Activated CD8-positive, alpha-beta memory T cell treated with anti-CD3 and anti-CD28 coated beads, Interleukin-2, amount 10 ng/mL, durations not matched to agents 7 days and 5 days (primary cell): ENCODE measurements around the gene CUBN. TPM values are rescaled to one million over a fixed set of nuclear protein-coding genes. Genes with fewer than 3 reads are reported as not detected.

Source experiments
- ATAC-seq: fragments of 150-1000 bp; cut with Tn5 transposase; one replicate; pipeline ENCODE4 v1.10.0; 2021; ENCODE audit warnings: moderate library complexity
- CTCF ChIA-PET: fragments of 350-600 bp; sonication (Branson Sonifier 250); formaldehyde crosslinking; loops from one replicate; lab custom pipeline; 2021; ENCODE audit warnings: antibody characterized with exemption; lab: Charles Lee
- DNase-seq: peaks from one replicate; pipeline ENCODE4 v3.0.0-alpha.2; 2020
- H3K27ac Mint-ChIP-seq: one replicate; pipeline ENCODE4 v1.8.0; 2021; ENCODE audit warnings: mild to moderate bottlenecking, mixed read lengths
- H3K27me3 Mint-ChIP-seq: one replicate; pipeline ENCODE4 v1.8.0; 2021; ENCODE audit warnings: mixed read lengths
- H3K36me3 Mint-ChIP-seq: one replicate; pipeline ENCODE4 v1.8.0; 2021; ENCODE audit warnings: mild to moderate bottlenecking, mixed read lengths
- H3K4me1 Mint-ChIP-seq: one replicate; pipeline ENCODE4 v1.8.0; 2021; ENCODE audit warnings: mixed read lengths
- H3K4me3 Mint-ChIP-seq: one replicate; pipeline ENCODE4 v1.8.0; 2021; ENCODE audit warnings: mild to moderate bottlenecking, moderate library complexity, mixed read lengths
- H3K9me3 Mint-ChIP-seq: one replicate; pipeline ENCODE4 v1.8.0; 2022; ENCODE audit warnings: low read depth, mixed read lengths
- total RNA-seq, 2 experiments: library from RNA; stranded (reverse); gene quantifications; one replicate each; pipeline ENCODE4 v1.2.3, GENCODE V29; 2021

Gene CUBN
- total RNA-seq: 1 to 10 TPM in 1 of 2 experiments, under 1 TPM in 1; 0.56 to 1.1 TPM

DNA sequence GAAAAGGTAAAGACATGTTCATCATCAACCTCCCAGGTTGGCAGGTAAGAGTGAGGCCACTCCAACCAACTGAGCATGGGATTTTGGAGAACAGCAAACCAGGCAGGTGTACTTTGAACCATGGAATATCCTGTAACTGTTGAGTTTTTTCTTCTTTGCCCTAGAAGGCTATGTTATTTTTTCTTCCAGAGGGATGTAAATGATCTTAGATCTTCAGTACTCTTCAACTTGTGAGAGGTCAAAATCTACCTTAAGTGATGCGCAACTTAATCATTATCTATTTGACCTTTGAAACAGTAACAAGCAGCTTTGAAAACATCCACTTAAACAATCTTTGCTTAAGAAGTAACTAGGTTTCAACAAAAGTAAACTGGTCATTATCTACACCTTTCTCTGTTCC lies at the start of gene CUBN:
Gene CUBN, minus strand, starts transcription at position 71 of the 400 bp plus-strand sequence. Its CDS starts 46 bp downstream, at position 25.
- Mint-ChIP-seq H3K36me3 (peaks cover 3% of the 10 kb centered on the region), H3K4me3 (no peak within 1 kb of the TSS), H3K4me1 (peaks cover 20% of the 10 kb centered on the region), H3K9me3 (no peaks in the 10 kb centered on the region), H3K27ac (no peak within 1 kb of the TSS), H3K27me3 (no peaks in the 10 kb centered on the region)
- ATAC-seq (no peak), DNase-seq (no peak)
- CTCF ChIA-PET: no interaction called here

GRCh38 chr10:17179002-17179401 lies 49.4 kb upstream of the CUBN start:
- ATAC-seq (no peak), DNase-seq (no peak)
- H3K9me3 Mint-ChIP-seq: no peaks in the 10 kb centered on the region
- CTCF ChIA-PET: interaction anchor here (1.2 kb wide), 1 partner anchor 52 kb away, joined by 6 read pairs; no protein-coding TSS in a partner anchor
- H3K4me3 Mint-ChIP-seq: no peak overlapping the region
- no peaks in the 10 kb centered on the region for H3K27me3 Mint-ChIP-seq
- no peak overlapping the region for H3K27ac Mint-ChIP-seq
- H3K4me1 Mint-ChIP-seq: peaks cover 9% of the 10 kb centered on the region
- peaks cover 2% of the 10 kb centered on the region for H3K36me3 Mint-ChIP-seq

DNA sequence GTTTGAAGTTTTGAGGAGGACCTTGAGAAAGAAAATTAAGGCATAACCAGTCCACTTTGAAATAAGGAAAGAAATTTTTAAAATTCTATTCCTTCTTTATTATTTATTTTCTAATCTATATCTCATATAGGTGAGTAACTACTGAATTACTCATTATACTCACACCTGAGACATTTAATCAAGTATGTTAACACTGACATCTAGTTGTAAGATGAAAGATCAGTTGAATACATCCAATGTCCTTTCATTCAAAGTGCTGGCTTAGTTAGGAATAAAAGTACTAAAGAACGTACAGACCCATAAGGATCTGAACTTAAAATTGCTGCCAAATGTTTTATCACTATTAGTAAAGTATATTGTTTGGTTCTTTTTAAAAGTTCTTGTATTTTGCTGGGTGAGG lies 48.4 kb upstream of the CUBN start:
- H3K36me3 Mint-ChIP-seq: peaks cover 4% of the 10 kb centered on the region
- no peak overlapping the region for H3K27ac Mint-ChIP-seq
- H3K9me3 Mint-ChIP-seq: no peaks in the 10 kb centered on the region
- CTCF ChIA-PET: no interaction called here
- DNase-seq (no peak), ATAC-seq (no peak)
- H3K27me3 Mint-ChIP-seq: no peaks in the 10 kb centered on the region
- peaks cover 9% of the 10 kb centered on the region for H3K4me1 Mint-ChIP-seq
- H3K4me3 Mint-ChIP-seq: no peak overlapping the region

DNA sequence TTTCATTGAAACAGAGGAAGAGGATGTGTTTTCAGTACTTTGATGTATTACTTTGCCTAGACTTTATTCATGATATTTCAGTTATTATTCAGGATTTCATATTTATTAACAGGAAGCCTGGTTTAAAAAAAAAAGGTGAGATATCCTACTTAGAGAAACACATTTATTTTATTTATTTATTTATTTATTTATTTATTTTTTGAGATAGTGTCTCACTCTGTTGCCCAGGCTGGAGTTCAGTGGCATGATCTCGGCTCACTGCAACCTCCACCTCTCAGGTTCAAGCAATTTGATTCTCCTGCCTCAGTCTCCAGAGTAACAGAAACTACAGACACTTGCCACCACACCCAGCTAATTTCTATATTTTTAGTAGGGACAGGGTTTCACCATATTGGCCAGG lies 47.4 kb upstream of the CUBN start:
- CTCF ChIA-PET: no interaction called here
- Mint-ChIP-seq H3K4me3 (no peak overlapping the region), H3K4me1 (peaks cover 9% of the 10 kb centered on the region), H3K36me3 (peaks cover 4% of the 10 kb centered on the region), H3K9me3 (no peaks in the 10 kb centered on the region), H3K27me3 (no peaks in the 10 kb centered on the region), H3K27ac (no peak overlapping the region)
- no peak for ATAC-seq
- DNase-seq: no peak

DNA sequence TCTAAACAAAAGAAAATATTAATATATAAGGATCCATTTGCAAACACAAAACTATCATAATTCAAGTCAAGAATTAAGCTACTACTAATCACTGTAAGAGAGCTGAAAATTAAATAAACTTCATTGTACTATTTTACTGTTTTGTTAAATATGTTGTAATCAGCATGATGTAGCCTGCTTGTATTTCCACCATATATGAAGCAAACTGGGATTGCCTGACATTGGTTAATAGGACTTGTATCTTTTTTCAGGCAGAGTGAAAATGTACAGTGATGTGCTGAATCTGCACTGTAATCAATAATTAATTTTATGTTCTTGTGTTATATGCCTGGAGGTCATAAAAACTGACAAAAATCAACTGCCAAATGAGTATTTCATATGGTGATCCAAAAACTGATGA lies 46.5 kb upstream of the CUBN start:
- no peak for ATAC-seq
- Mint-ChIP-seq H3K4me1 (peaks cover 9% of the 10 kb centered on the region), H3K9me3 (no peaks in the 10 kb centered on the region), H3K27ac (no peak overlapping the region), H3K4me3 (no peak overlapping the region), H3K27me3 (no peaks in the 10 kb centered on the region), H3K36me3 (peaks cover 6% of the 10 kb centered on the region)
- DNase-seq: no peak
- CTCF ChIA-PET: no interaction called here

GRCh38 chr10:17175551-17175950 lies 45.9 kb upstream of the CUBN start:
- CTCF ChIA-PET: no interaction called here
- Mint-ChIP-seq H3K27ac (peak overlapping the region; percentile 28), H3K36me3 (peaks cover 6% of the 10 kb centered on the region), H3K27me3 (no peaks in the 10 kb centered on the region), H3K4me1 (peaks cover 9% of the 10 kb centered on the region), H3K4me3 (no peak overlapping the region), H3K9me3 (no peaks in the 10 kb centered on the region)
- peak; percentile 55 for ATAC-seq
- DNase-seq: no peak

DNA sequence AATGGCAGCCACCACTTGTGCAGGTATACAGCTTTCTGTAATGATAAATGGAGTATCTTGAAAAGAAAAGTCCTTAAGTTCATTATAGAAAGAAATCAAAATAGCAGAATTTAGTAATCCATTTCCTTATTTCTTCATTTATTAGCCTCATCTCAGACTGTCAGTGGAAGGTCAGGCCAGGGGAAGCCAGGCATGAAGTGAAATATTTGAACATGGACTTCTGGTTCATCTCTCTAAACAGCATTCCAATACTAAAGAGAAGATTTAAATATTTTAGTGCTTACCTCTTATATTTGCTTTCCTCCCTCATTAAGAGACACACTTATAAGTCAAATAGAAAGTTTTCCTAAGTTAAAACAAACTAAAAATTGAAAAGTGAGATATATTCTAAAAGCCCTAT lies 45.0 kb upstream of the CUBN start:
- ATAC-seq (no peak), DNase-seq (no peak)
- CTCF ChIA-PET: no interaction called here
- Mint-ChIP-seq H3K4me3 (no peak overlapping the region), H3K27me3 (no peaks in the 10 kb centered on the region), H3K4me1 (peaks cover 9% of the 10 kb centered on the region), H3K36me3 (peaks cover 6% of the 10 kb centered on the region), H3K27ac (no peak overlapping the region), H3K9me3 (no peaks in the 10 kb centered on the region)

DNA sequence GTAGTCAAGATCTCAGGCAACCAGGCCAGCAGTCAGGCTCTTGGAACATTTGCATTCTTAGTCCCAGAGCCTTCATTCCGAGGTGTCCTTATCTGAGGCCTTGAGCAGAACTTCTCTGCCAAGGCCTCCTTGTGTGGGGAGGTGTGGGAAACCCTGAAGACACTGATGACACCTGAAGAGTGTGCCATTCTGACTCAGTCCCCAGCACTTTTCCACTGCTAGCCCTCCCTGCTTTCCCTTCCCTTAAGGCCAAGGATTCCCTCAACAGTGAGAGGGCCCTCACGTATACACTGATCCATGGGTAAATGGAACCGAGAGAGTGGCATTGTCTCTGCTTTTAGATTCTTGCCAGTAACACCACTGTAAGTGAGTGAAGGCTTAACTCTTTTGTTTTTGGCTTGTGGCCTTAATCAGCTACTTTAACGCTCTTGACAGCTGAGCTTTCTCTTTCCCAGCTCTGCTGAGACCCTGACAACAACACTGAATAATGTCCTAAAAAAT lies 41.6 kb upstream of the CUBN start:
- H3K9me3 Mint-ChIP-seq: no peaks in the 10 kb centered on the region
- H3K27me3 Mint-ChIP-seq: no peaks in the 10 kb centered on the region
- ATAC-seq (no peak), DNase-seq (no peak)
- peaks cover 15% of the 10 kb centered on the region for H3K4me1 Mint-ChIP-seq
- no peak overlapping the region for H3K27ac Mint-ChIP-seq
- no peak overlapping the region for H3K4me3 Mint-ChIP-seq
- peaks cover 4% of the 10 kb centered on the region for H3K36me3 Mint-ChIP-seq
- CTCF ChIA-PET: interaction anchor here (1.2 kb wide), 1 partner anchor 329 kb away, joined by 3 read pairs; no protein-coding TSS in a partner anchor

DNA sequence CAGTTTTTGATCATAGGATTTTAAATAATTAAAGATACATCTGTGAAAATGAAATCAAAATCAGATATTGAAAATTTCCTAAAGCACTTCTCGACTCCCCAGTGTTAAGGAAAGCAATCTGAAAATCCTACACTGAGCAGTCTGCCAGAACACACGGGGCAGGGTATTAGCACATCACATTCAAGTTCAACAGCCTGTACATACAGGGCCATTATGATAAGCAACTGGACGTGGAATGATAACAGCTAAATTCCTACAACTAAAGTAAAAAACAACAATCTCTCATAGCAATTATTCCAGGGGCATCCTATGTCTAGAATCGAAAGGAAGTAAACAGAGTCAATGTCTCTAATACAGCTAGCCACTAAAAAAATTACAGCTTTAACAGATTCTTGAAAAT lies 40.2 kb upstream of the CUBN start:
- H3K4me3 Mint-ChIP-seq: no peak overlapping the region
- peaks cover 4% of the 10 kb centered on the region for H3K36me3 Mint-ChIP-seq
- peaks cover 6% of the 10 kb centered on the region for H3K4me1 Mint-ChIP-seq
- no peaks in the 10 kb centered on the region for H3K9me3 Mint-ChIP-seq
- CTCF ChIA-PET: no interaction called here
- ATAC-seq (no peak), DNase-seq (no peak)
- no peaks in the 10 kb centered on the region for H3K27me3 Mint-ChIP-seq
- no peak overlapping the region for H3K27ac Mint-ChIP-seq

- no peak for DNase-seq
- Mint-ChIP-seq H3K27me3 (no peaks in the 10 kb centered on the region), H3K27ac (no peak overlapping the region), H3K36me3 (peaks cover 1% of the 10 kb centered on the region), H3K4me1 (peaks cover 6% of the 10 kb centered on the region), H3K9me3 (no peaks in the 10 kb centered on the region), H3K4me3 (no peak overlapping the region)
- no peak for ATAC-seq
- CTCF ChIA-PET: no interaction called here
These were observed 37.1 kb upstream of the CUBN start for GRCh38 chr10:17166699-17167098.

GRCh38 chr10:17162828-17163227 lies 33.2 kb upstream of the CUBN start:
- Mint-ChIP-seq H3K9me3 (no peaks in the 10 kb centered on the region), H3K27me3 (no peaks in the 10 kb centered on the region), H3K27ac (no peak overlapping the region), H3K36me3 (no peaks in the 10 kb centered on the region), H3K4me3 (no peak overlapping the region), H3K4me1 (no peaks in the 10 kb centered on the region)
- DNase-seq (no peak), ATAC-seq (no peak)
- CTCF ChIA-PET: no interaction called here

DNA sequence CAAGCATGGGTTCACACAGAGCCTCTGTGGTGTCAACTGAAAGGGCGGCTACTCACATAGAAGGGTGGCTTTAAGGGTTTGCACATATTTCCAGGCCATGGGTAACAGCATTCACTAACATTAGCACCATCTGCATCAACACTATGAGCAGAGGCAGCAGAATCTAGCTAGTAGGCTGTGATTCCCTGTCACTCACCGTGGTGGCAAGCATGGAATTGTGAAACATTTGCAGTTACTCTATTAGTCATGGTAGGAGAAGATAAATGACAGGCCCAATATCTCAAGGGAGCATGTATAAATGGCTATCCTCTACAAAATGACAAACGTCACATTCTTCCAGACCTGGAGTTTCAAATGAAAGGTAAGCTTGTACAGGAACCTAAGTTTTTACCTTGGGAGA lies 32.2 kb upstream of the CUBN start:
- DNase-seq (no peak), ATAC-seq (no peak)
- CTCF ChIA-PET: no interaction called here
- Mint-ChIP-seq H3K4me3 (no peak overlapping the region), H3K36me3 (no peaks in the 10 kb centered on the region), H3K27me3 (no peaks in the 10 kb centered on the region), H3K27ac (no peak overlapping the region), H3K4me1 (no peaks in the 10 kb centered on the region), H3K9me3 (no peaks in the 10 kb centered on the region)

DNA sequence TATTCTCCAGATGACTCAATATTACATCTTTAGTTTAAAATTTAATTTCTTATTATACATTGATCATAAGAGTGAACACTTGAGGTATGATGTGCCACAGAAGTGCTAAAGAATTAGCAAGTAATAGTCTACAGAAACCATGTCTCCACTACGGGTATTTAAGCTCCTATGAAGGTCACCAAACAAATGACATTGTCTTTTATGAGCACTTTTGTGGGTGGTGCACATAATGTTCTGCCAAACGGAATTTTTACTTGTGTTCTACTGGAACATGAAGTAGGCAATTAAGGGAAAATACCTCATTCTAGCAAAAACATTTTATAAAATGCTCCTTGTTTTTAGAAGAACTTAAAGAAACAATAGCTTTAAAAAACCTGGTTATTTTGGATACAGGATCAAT lies 27.4 kb upstream of the CUBN start:
- no peaks in the 10 kb centered on the region for H3K27me3 Mint-ChIP-seq
- H3K4me1 Mint-ChIP-seq: no peaks in the 10 kb centered on the region
- DNase-seq (no peak), ATAC-seq (no peak)
- H3K9me3 Mint-ChIP-seq: no peaks in the 10 kb centered on the region
- H3K4me3 Mint-ChIP-seq: no peak overlapping the region
- peaks cover 5% of the 10 kb centered on the region for H3K36me3 Mint-ChIP-seq
- no peak overlapping the region for H3K27ac Mint-ChIP-seq
- CTCF ChIA-PET: no interaction called here

DNA sequence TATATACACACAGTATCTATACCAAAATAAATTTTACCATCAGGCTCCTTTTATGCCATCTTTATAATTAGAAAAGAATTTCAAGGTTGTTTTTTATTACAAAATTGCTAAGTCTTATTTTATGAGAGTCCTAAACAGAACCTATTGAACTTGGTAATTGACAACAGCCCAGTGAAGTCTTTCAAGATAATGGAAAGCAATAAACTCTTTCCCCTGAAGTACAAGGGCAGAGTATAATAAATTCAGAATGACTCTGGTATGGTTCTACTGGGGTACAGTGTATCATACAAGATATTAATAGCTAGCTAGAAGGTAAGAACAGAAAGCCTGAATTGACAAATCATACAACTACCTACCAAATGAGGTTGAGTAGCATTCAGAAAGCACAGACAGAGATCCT lies 26.2 kb upstream of the CUBN start:
- CTCF ChIA-PET: no interaction called here
- H3K9me3 Mint-ChIP-seq: no peaks in the 10 kb centered on the region
- H3K27ac Mint-ChIP-seq: no peak overlapping the region
- DNase-seq: no peak
- H3K27me3 Mint-ChIP-seq: no peaks in the 10 kb centered on the region
- H3K36me3 Mint-ChIP-seq: peaks cover 5% of the 10 kb centered on the region
- H3K4me3 Mint-ChIP-seq: no peak overlapping the region
- H3K4me1 Mint-ChIP-seq: no peaks in the 10 kb centered on the region
- no peak for ATAC-seq

DNA sequence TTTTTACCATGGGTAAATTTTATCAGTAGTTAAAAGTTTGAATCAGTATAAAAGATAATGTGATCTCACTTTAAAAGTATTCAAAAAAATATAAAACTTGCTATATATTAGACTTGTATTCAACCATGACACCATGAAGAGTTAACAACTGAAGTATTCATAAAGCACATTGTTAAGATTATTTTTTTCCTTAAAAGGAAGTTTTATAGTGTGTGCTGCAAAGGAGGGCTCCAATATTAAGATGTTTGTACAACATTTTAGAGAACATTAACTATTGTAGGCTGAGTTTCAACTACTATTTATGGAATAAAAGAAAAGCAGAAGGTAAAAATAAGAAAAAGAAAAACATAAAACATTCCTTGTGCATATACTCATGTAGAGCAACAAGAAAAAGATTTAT lies 24.5 kb upstream of the CUBN start:
- CTCF ChIA-PET: no interaction called here
- H3K36me3 Mint-ChIP-seq: peaks cover 6% of the 10 kb centered on the region
- ATAC-seq (no peak), DNase-seq (no peak)
- H3K9me3 Mint-ChIP-seq: no peaks in the 10 kb centered on the region
- H3K27me3 Mint-ChIP-seq: no peaks in the 10 kb centered on the region
- H3K27ac Mint-ChIP-seq: no peak overlapping the region
- no peaks in the 10 kb centered on the region for H3K4me1 Mint-ChIP-seq
- H3K4me3 Mint-ChIP-seq: no peak overlapping the region
